Dermis microvascular lymphatic vessel endothelial cell (primary cell): ENCODE data around the gene AGO1. TPM values are rescaled to one million over a fixed set of nuclear protein-coding genes. Genes with fewer than 3 reads are reported as not detected.
"Not testable (repeated sequence)": the region's sequence is repeated elsewhere in the genome, so short reads cannot be mapped to it uniquely, and the experiment has no call there.

Experiments used
- DNase-seq, 2 donors: peaks; one replicate each; pipeline versions ENCODE4 v3.0.0 to v3.0.0-alpha.2; 2010; ENCODE audit warnings: low read depth in 2 of 2
- total RNA-seq: library from RNA; depleted of rRNA; stranded (reverse); fragments of >200 nt; gene quantifications from 2 replicates; pipeline ENCODE4 v1.2.1, GENCODE V29; 2014

Gene AGO1
- total RNA-seq, 1 donor from 2014 or later: 9.2 TPM

- peak in 1 of 2 donors; percentile 20 for DNase-seq
These were observed 13.6 kb upstream of the AGO1 start for GRCh38 chr1:35869245-35869950.

GRCh38 chr1:35870651-35871309 lies 12.2 kb upstream of the AGO1 start:
- no peak for DNase-seq

GRCh38 chr1:35873243-35873750 lies 9.7 kb upstream of the AGO1 start:
- no peak for DNase-seq

- DNase-seq: not testable (repeated sequence)
These were observed 8.9 kb upstream of the AGO1 start for GRCh38 chr1:35874115-35874514.

- peak in 1 of 2 donors; percentile 36 for DNase-seq
These were observed 6.0 kb upstream of the AGO1 start for GRCh38 chr1:35876988-35877387.

GRCh38 chr1:35881850-35882273 lies 1.1 kb upstream of the AGO1 start:
- no peak for DNase-seq

GRCh38 chr1:35882586-35882944 lies 444 bp upstream of the AGO1 start:
- DNase-seq: no peak

- DNase-seq: peak; percentile 32 to 65
These were observed 659 bp downstream of the AGO1 start for GRCh38 chr1:35883635-35884101.

GRCh38 chr1:35884934-35885333 lies 1.9 kb downstream of the AGO1 start:
- no peak for DNase-seq

- DNase-seq: no peak
These were observed 3.1 kb downstream of the AGO1 start for GRCh38 chr1:35885961-35886558.

- DNase-seq: peak in 1 of 2 donors; percentile 22
These were observed 3.8 kb downstream of the AGO1 start for GRCh38 chr1:35886577-35887431.

- no peak for DNase-seq
These were observed 4.5 kb downstream of the AGO1 start for GRCh38 chr1:35887508-35887907.

GRCh38 chr1:35888255-35888654 lies 5.2 kb downstream of the AGO1 start:
- no peak for DNase-seq

- DNase-seq: not testable (repeated sequence)
These were observed 6.0 kb downstream of the AGO1 start for GRCh38 chr1:35888981-35889380.

GRCh38 chr1:35893051-35893879 lies 10.3 kb downstream of the AGO1 start:
- DNase-seq: no peak

- DNase-seq: peak in 1 of 2 donors; percentile 8
These were observed 11.2 kb downstream of the AGO1 start for GRCh38 chr1:35894183-35894582.

GRCh38 chr1:35894656-35895055 lies 11.6 kb downstream of the AGO1 start:
- no peak for DNase-seq

GRCh38 chr1:35899941-35900340 lies 16.9 kb downstream of the AGO1 start:
- peak in 1 of 2 donors; percentile 17 for DNase-seq

- DNase-seq: no peak
These were observed 18.2 kb downstream of the AGO1 start for GRCh38 chr1:35901235-35901634.

- DNase-seq: no peak
These were observed 19.7 kb downstream of the AGO1 start for GRCh38 chr1:35902671-35903070.

GRCh38 chr1:35914717-35915116 lies 31.7 kb downstream of the AGO1 start:
- DNase-seq: no peak
